AG04450 (cell line): ENCODE measurements around the gene GORASP1. TPM values are rescaled to one million over a fixed set of nuclear protein-coding genes. Genes with fewer than 3 reads are reported as not detected.

Experiments
- CTCF ChIA-PET: fragments of 300-600, 350-600 bp; formaldehyde crosslinking; extraction: SDS; loops from one replicate; lab custom pipeline; 2022; ENCODE audit warnings: antibody characterized with exemption, inconsistent platforms; lab: Charles Lee
- POLR2A ChIA-PET: fragments of 350-600 bp; formaldehyde crosslinking; extraction: SDS; loops from one replicate; lab custom pipeline; 2021; ENCODE audit warnings: antibody characterized with exemption, inconsistent platforms; lab: Yijun Ruan, JAX
- DNase-seq: peaks from one replicate; pipeline ENCODE4 v3.0.0-alpha.2; 2011; ENCODE audit warnings: low read depth, low spot score
- H3K27ac ChIP-seq: one replicate; pipeline ENCODE4 v1.5.1; 2012; ENCODE audit warnings: low read depth, low read length, control low read depth
- H3K27me3 ChIP-seq: one replicate; pipeline ENCODE4 v1.6.0; 2012; ENCODE audit warnings: low read length; ENCODE audit not compliant: control insufficient read depth, insufficient read depth
- H3K4me3 ChIP-seq: 2 replicates; pipeline ENCODE4 v1.5.1; 2011; ENCODE audit warnings: mild to moderate bottlenecking, low read depth, low read length, control low read depth
- H3K9me3 ChIP-seq: 2 replicates; pipeline ENCODE4 v1.5.1; 2012; ENCODE audit warnings: low read length; ENCODE audit not compliant: control insufficient read depth, insufficient read depth
- CTCF ChIP-seq: IDR thresholded peaks from 2 replicates; pipeline ENCODE4 v1.5.1; 2011; ENCODE audit warnings: low read depth, low read length, control low read depth, inconsistent platforms
- polyA plus RNA-seq: library from polyadenylated mRNA; depleted of rRNA; stranded (reverse); fragments of >200 nt; gene quantifications from 2 replicates; pipeline ENCODE4 v1.2.3, GENCODE V29; 2011

Gene GORASP1
- polyA plus RNA-seq, 1 experiment, result 43.7 TPM

GRCh38 chr3:39080026-39080425, 27.4 kb downstream of the GORASP1 start:
- DNase-seq, result no peak
- Histone ChIP-seq H3K4me3 (no peak overlapping the region), H3K27me3 (no peaks in the 10 kb centered on the region), H3K9me3 (no peaks in the 10 kb centered on the region), H3K27ac (no peak overlapping the region)
- ChIA-PET CTCF (interaction anchor here (1.0 to 1.8 kb wide), 6 partner anchors 14 to 213 kb away, joined by 3 to 7 read pairs (median 6); no protein-coding TSS in a partner anchor), POLR2A (no interaction called here)
- no peak for TF ChIP-seq CTCF

- Histone ChIP-seq H3K27ac (no peak overlapping the region), H3K27me3 (no peaks in the 10 kb centered on the region), H3K9me3 (no peaks in the 10 kb centered on the region), H3K4me3 (no peak overlapping the region)
- DNase-seq, result no peak
- CTCF ChIA-PET, result interaction anchor here (1.0 to 1.8 kb wide), 4 partner anchors 14 to 213 kb away, joined by 3 to 7 read pairs (median 5); no protein-coding TSS in a partner anchor
- no peak for TF ChIP-seq CTCF
- POLR2A ChIA-PET, result interaction anchor here (0.6 kb wide), 1 partner anchor 12 kb away, joined by 4 read pairs; no protein-coding TSS in a partner anchor
These were observed 27.9 kb downstream of the GORASP1 start for GRCh38 chr3:39079530-39079929.

- Histone ChIP-seq H3K27ac (no peak overlapping the region), H3K4me3 (no peak overlapping the region), H3K9me3 (no peaks in the 10 kb centered on the region), H3K27me3 (no peaks in the 10 kb centered on the region)
- TF ChIP-seq CTCF, result no peak
- POLR2A ChIA-PET, result no interaction called here
- no peak for DNase-seq
- CTCF ChIA-PET, result no interaction called here
These were observed 31.5 kb downstream of the GORASP1 start for GRCh38 chr3:39075910-39076309.

- TF ChIP-seq CTCF, result no peak
- ChIA-PET CTCF (interaction anchor here (0.8 to 1.4 kb wide), 4 partner anchors 38 to 547 kb away, joined by 3 to 5 read pairs (median 3); no protein-coding TSS in a partner anchor), POLR2A (no interaction called here)
- Histone ChIP-seq H3K27ac (no peak overlapping the region), H3K4me3 (no peak overlapping the region), H3K27me3 (no peaks in the 10 kb centered on the region), H3K9me3 (no peaks in the 10 kb centered on the region)
- no peak for DNase-seq
These were observed 38.9 kb downstream of the GORASP1 start for GRCh38 chr3:39068556-39068955.

GRCh38 chr3:39067286-39067685, 40.1 kb downstream of the GORASP1 start:
- POLR2A ChIA-PET, result interaction anchor here (0.6 kb wide), 1 partner anchor 12 kb away, joined by 4 read pairs; no protein-coding TSS in a partner anchor

More at GRCh38 chr3:39067286-39067685, 40.1 kb downstream of the GORASP1 start:
- Histone ChIP-seq H3K4me3 (no peak overlapping the region), H3K9me3 (no peaks in the 10 kb centered on the region), H3K27me3 (no peaks in the 10 kb centered on the region), H3K27ac (no peak overlapping the region)
- no peak for TF ChIP-seq CTCF
- CTCF ChIA-PET, result interaction anchor here (1.0 kb wide), 1 partner anchor 220 kb away, joined by 3 read pairs; no protein-coding TSS in a partner anchor
- DNase-seq, result no peak
